CD4-positive, alpha-beta T cell treated with Interleukin-4 for 1 hour (primary cell): ENCODE results near the gene RYR2.

ENCODE experiments used
- DNase-seq, 2 donors: peaks; one replicate each; pipeline ENCODE4 v3.0.0-alpha.2; 2020 to 2022

RYR2 gene

GRCh38 chr1:237756304-237756967, 714.5 kb downstream of the RYR2 start:
- DNase-seq, result no peak

GRCh38 chr1:237759377-237759776, 717.4 kb downstream of the RYR2 start:
- no peak for DNase-seq

DNA sequence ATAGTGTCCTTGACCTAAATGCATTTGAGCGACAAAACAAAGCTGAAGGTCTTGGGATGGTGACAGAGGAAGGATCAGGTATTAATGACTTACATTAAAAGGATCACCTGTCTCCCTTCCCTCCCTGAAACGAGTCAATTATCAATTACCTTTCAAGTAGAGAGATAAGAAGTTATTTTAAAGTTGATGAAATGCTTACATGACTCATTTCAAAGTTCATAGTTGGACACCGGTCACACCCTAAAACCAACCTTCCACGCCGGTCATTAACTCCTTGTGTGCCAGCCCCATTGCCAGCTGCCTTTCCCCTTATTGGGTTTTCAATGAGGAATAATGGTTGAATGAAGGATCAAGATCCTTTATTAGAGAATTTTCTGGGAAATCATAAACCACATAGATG, 719.0 kb downstream of the RYR2 start:
- no peak for DNase-seq

DNA sequence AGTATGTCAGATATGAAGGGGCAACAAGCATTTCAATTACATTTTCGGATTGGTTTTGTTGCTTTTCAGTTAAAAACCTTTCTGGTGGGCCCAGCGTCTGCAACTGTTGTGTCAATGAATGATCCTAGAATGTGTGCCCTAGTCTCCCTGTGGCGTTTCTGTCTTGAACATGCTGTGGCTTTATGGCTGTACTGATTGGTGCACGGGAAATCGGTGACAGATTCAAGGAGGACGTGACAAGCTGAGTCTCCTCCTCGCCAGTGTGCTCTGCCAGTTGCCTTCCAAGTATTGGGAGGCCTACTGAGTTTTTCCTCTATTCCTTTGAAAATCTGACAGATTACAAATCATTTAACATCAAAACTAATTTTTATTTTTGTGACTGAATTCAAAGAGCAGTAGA, 721.2 kb downstream of the RYR2 start:
- DNase-seq, result no peak

DNA sequence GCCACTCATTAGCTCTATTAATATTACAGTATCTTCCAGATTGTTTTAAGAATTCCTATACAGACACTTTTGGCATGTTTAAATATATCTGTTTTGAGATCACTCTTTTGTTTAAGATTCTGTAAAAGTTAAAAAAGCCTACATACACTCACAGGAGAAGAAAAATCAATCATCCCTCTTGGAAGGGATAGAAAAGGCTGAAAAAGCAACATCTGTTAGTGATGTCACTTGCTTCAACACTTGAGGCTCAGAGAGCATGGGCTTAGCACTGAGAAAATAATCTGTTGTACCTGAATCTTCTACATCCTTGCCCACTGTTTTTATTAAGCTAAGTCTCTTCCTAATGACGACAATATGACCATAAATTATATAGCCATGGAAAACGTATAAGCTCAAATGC, 721.8 kb downstream of the RYR2 start:
- DNase-seq, result no peak

- no peak for DNase-seq
Measured at GRCh38 chr1:237769916-237770315, 727.9 kb downstream of the RYR2 start.

- no peak for DNase-seq
Measured at GRCh38 chr1:237772009-237772408, 730.0 kb downstream of the RYR2 start.

GRCh38 chr1:237774246-237774645, 732.3 kb downstream of the RYR2 start:
- DNase-seq, result no peak

DNA sequence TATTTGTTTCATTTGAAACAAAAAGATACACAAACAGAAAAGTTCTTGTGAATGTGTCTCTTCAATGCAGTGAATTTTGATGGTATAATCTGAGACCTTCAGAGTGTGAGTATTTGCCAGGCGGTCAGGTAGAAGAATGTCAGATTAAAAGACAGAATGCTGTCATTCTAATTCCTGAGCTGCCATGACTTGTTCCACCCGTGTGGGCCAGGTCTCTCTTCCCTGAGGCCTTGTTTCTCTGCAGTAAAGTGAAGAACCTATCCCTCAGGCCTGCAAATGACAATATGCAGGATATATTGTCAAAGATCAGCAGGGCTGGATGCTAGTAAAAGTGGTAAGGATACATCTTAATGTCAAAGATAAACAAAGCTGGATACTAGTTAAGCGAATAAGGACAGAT, 737.4 kb downstream of the RYR2 start:
- DNase-seq, result no peak

- DNase-seq, result no peak
Measured at GRCh38 chr1:237786066-237786719, 744.2 kb downstream of the RYR2 start.

- DNase-seq, result no peak
Measured at GRCh38 chr1:237788069-237788468, 746.1 kb downstream of the RYR2 start.

GRCh38 chr1:237789619-237790018, 747.6 kb downstream of the RYR2 start:
- no peak for DNase-seq

DNA sequence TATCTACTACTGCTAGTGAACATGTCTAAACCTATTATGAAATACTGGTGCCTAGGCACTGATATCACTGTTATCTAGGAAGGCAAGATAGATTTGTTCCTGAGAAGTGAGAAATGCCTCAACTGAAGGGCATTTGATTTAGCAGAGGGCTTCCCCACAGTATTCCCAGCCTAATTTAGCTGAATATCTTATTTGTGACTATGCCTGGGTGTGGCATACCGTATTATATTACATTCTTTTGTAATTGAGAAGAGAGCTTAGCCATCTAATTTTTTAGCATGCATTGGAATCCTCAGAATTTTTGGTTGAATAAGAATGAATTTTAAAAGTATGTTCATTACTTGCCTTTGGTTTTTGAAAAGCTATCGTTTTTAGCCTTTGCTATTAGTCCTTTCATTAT, 749.6 kb downstream of the RYR2 start:
- no peak for DNase-seq

DNA sequence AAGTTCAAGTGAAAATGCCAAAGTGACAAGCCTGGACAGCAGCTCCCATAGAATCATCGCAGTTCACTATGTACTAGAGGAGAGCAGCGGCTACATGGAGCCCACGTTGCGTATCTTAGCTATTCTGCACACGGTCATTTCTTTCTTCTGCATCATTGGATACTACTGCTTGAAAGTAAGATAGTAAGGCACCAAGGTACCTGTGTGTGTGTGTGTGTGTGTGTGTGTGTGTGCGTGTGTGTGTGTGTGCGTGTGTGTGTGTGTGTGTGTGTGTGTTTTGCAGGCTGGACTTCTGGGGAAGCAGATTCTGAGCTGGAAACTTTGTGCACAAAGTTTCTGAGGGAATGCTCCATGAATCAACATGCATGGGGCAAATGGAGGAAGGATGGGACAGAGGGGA, 750.2 kb downstream of the RYR2 start:
- DNase-seq, result no peak

DNA sequence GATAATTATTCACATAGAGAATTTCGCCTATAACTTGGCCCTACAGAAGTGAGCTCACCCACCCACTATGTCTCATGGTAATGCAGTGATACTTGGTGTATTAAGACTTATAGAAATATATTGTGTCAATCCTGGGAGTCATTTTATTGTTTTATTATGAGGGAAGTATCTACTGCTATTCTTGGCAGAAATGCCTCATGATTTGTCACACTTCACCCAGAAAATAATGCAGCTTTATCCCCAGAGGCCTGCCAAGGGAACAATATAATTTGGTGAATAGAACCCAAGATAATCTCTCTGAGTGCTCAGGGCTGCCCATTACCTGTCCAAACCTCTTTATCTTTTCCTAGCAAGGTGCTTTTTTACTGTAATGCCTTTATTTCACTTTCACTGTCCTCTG, 750.7 kb downstream of the RYR2 start:
- DNase-seq, result no peak

DNA sequence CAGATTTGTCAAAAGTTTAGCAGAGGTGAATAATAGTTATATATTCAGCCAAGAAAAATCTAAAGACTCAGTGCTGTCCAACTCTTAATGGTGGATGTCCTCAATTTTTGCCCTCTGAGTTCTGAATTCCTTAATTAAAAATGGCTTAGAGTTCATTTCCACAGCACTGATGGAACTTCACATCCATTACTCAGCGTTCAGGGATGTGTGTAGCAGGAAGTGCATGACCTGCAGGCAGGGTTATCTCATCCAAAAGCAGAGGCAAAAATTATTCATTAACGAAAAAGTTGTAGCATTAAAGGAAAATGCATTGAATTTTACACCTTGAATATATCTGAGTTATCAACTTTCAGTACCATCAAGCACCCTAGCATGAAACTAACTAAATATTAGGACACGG, 752.1 kb downstream of the RYR2 start:
- DNase-seq, result no peak

DNA sequence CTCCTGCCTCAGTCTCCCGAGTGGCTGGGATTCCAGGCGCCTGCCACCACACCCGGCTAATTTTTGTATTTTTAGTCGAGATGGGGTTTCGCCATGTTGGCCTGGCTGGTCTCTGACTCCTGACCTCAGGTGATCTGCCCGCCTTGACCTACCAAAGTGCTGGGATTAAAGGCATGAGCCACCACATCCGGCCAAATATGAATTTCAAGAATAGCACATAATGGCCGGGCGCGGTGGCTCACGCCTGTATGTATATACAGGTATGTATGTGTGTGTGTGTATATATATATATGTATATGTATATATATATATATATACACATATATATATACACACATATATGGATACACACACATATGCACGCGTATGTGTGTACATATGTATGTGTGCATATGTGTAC, 753.6 kb downstream of the RYR2 start:
- no peak for DNase-seq

DNA sequence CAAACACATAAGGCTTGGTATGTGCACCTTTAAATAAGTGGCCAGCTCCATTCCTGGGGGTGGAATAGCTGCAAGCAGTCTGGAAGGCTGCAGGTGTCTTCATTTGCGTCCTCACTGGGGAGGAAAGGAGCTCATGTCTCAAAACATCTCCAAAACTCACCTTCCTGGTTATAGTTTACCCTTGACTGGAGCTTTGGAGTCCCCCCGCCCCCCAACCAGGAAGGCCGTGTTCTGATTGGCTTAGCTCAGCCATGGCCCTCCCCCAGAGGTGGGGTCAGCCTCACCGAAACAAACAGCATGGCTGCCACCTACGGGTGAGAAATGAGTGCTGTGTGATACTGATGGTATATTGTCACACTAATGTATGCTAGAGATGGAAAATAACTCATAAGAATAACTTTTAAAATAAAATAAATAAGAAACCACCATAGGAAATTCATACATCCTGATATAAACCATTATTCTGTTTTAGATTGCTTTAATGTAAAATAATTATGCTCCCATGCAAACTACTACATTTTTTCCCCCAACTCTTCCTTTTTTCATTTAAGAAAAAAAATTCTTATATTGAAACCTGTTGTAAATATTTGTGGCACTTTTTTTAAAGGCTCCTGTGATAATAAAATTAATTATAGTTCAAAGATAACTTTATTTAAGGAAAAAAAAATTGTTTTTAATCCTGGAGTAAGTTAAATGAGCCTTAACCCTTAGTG, 757.9 kb downstream of the RYR2 start:
- peak; percentile 24 to 64 for DNase-seq

- no peak for DNase-seq
Measured at GRCh38 chr1:237804516-237804915, 762.5 kb downstream of the RYR2 start.

DNA sequence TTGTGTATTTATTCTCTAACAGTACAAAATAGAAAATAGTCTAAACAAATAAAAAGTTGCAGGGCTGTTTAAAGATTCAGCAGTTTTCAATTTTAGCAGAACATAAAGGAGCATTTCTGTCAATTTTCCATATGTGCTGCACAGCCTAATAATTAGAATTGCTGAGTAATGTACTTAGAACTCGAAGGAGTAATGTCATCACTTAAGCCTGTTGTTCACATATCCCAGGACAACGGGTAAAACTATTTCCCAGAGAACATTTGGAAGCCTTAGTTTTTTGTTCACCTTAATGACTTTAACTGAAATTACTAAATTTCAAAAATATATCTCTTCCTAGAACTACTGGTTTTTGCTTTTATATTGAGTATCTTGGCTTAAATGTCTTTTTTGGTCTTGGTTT, 767.1 kb downstream of the RYR2 start:
- DNase-seq, result no peak

GRCh38 chr1:237811633-237812032, 769.6 kb downstream of the RYR2 start:
- no peak for DNase-seq

DNA sequence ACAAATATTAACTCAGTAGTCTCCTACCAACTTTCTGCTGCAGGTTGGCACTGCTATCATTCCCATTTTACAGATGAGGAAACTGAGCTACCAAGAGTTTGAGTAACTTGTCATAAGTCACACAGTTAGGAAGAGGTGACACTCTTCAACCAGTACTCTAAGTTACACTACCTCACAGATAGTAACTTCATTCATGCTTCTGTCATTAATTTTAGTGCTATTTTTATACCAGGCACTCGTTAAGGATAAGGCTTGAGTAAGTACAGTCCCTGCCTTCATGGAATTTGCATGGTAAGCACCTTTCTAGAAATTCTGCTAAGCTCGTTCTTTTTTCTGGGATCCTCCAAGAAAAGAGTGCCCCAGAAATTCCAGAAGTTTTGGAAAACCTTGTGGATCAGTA, 770.1 kb downstream of the RYR2 start:
- no peak for DNase-seq

GRCh38 chr1:237814319-237814924, 772.4 kb downstream of the RYR2 start:
- DNase-seq, result no peak

DNA sequence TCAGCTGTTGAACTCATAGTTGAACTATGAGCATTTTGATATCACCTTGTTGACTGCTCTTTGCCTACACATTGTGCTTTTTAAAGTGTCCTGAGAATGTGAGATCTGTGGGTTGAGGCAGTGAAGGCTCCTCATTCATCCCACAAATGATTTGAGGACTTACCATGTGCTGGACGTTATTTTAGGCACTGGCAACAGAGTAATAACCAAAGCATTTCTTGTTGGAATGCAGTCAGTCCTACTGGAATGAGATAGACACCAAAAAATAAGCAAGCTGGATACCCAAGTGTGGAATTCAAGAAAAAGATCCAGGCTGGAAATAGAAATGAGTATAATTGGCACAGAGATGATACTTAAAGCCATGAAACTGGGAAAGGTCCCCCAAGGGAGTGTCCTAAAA, 775.3 kb downstream of the RYR2 start:
- no peak for DNase-seq
